K562 (cell line): ENCODE measurements around the gene SH2D4B. TPM values are rescaled to one million over a fixed set of nuclear protein-coding genes. Genes with fewer than 3 reads are reported as not detected.

Source experiments
- ATAC-seq: fragments of 200-7000 bp; cut with Tn5 transposase; 3 replicates; pipeline ENCODE4 v1.9.1; 2020; ENCODE audit warnings: moderate library complexity
- BruUV-seq: library from RNA; stranded (reverse); fragments of 400-500 nt; replicated peaks from 2 replicates; lab custom pipeline; 2021; lab: Mats Ljungman, UMichigan
- CTCF ChIA-PET: fragments of 300-600 bp; formaldehyde crosslinking; extraction: SDS; loops from one replicate; lab custom pipeline; 2021; ENCODE audit warnings: low intra/inter-chr PET ratio; lab: Yijun Ruan, JAX
- POLR2A ChIA-PET: fragments of 300-600, 350-650 bp; sonication (Branson Sonifier 250); formaldehyde crosslinking; extraction: SDS; loops from one replicate; lab custom pipeline; 2021; ENCODE audit warnings: antibody characterized with exemption, inconsistent platforms; lab: Yijun Ruan, JAX
- DNase-seq, 4 experiments: peaks; one replicate each; pipeline versions ENCODE4 v3.0.0 to v3.0.0-alpha.2; 2011 to 2018; ENCODE audit warnings: low spot score in 3 of 4, mixed read lengths in 3 of 4; ENCODE audit errors: extremely low read depth in 1 of 4
- FAIRE-seq: peaks from 2 replicates; lab custom pipeline; 2011; peaks lifted over from hg19 to GRCh38; lab: Jason Lieb, UNC
- H2AFZ ChIP-seq: 2 replicates; pipeline ENCODE4 v1.6.0; 2011; ENCODE audit warnings: low read depth, low read length, control low read depth, inconsistent platforms
- H3K27ac ChIP-seq: fragments of 200-600 bp; 3 replicates; pipeline ENCODE4 v1.8.0; 2011; ENCODE audit warnings: low read depth, mild to moderate bottlenecking, control low read depth, inconsistent platforms, low read length, moderate library complexity, mixed read lengths; ENCODE audit errors: extremely low read depth
- H3K27me3 ChIP-seq, 2 experiments: fragments of 300-600 bp in 1 of 2; 2 replicates in 1 of 2; 3 replicates in 1 of 2; pipeline versions ENCODE4 v1.6.0 to v1.8.0; 2011; ENCODE audit warnings: inconsistent platforms in 2 of 2, low read length in 2 of 2, mild to moderate bottlenecking in 1 of 2, mixed read lengths in 1 of 2, moderate library complexity in 1 of 2; ENCODE audit not compliant: control insufficient read depth in 2 of 2, insufficient read depth in 2 of 2
- H3K36me3 ChIP-seq: fragments of 300-600 bp; 3 replicates; pipeline ENCODE4 v1.8.0; 2011; ENCODE audit warnings: mild to moderate bottlenecking, low read length, inconsistent platforms; ENCODE audit not compliant: control insufficient read depth, insufficient read depth
- H3K4me1 ChIP-seq, 2 experiments: fragments of 200-600 bp in 1 of 2; replicated peaks in 1 of 2; 2 replicates in 1 of 2; 3 replicates in 1 of 2; pipeline versions ENCODE4 v1.5.1 to v1.8.0; 2011; ENCODE audit warnings: inconsistent platforms in 2 of 2, low read length in 2 of 2, mild to moderate bottlenecking in 1 of 2, mixed read lengths in 1 of 2, moderate library complexity in 1 of 2; ENCODE audit not compliant: control insufficient read depth in 2 of 2, insufficient read depth in 2 of 2
- H3K4me2 ChIP-seq: 2 replicates; pipeline ENCODE4 v1.6.1; 2011; ENCODE audit warnings: low read length, control low read depth, inconsistent platforms, mixed read lengths; ENCODE audit not compliant: insufficient read depth
- H3K4me3 ChIP-seq: fragments of 200-600 bp; sonication (generic), shearing (Covaris generic); 2 replicates; pipeline ENCODE4 v1.5.1; 2016; ENCODE audit warnings: control low read depth, inconsistent platforms
- H3K79me2 ChIP-seq: fragments of 200-600 bp; 3 replicates; pipeline ENCODE4 v1.8.0; 2011; ENCODE audit warnings: low read length, inconsistent platforms; ENCODE audit not compliant: control insufficient read depth, insufficient read depth
- H3K9ac ChIP-seq, 2 experiments: 2 replicates each; pipeline versions ENCODE4 v1.6.0 to v1.6.1; 2011; ENCODE audit warnings: low read depth in 2 of 2, low read length in 2 of 2, control low read depth in 1 of 2, inconsistent platforms in 1 of 2, mild to moderate bottlenecking in 1 of 2, mixed read lengths in 1 of 2; ENCODE audit not compliant: insufficient read depth in 1 of 2
- H3K9me1 ChIP-seq: one replicate; pipeline ENCODE4 v1.6.0; 2011; ENCODE audit warnings: inconsistent platforms, mild to moderate bottlenecking, low read length, moderate library complexity; ENCODE audit not compliant: control insufficient read depth, insufficient read depth
- H3K9me3 ChIP-seq: replicated peaks from 2 replicates; pipeline ENCODE4 v1.5.1; 2011; ENCODE audit warnings: low read depth, low read length, inconsistent platforms; ENCODE audit not compliant: control insufficient read depth, insufficient read depth
- H4K20me1 ChIP-seq: replicated peaks from 2 replicates; pipeline ENCODE4 v1.6.1; 2011; ENCODE audit warnings: low read length, inconsistent platforms, mixed read lengths; ENCODE audit not compliant: control insufficient read depth, insufficient read depth
- AFF4 ChIP-seq: sonication (generic); formaldehyde crosslinking; IDR thresholded peaks from 2 replicates; pipeline ENCODE4 v1.8.0; 2023; ENCODE audit warnings: mild to moderate bottlenecking, missing genetic modification reagents
- ARNT ChIP-seq, 2 experiments: fragments of 450-650 bp; IDR thresholded peaks; 2 replicates each; pipeline ENCODE4 v1.6.1; 2016; ENCODE audit warnings: mild to moderate bottlenecking in 1 of 2
- ATF2 ChIP-seq: sonication (generic); formaldehyde crosslinking; IDR thresholded peaks from 2 replicates; pipeline ENCODE4 v1.8.1; 2022; ENCODE audit warnings: missing genetic modification reagents
- CTCF ChIP-seq, 3 experiments: IDR thresholded peaks in 2 of 3; conservative IDR thresholded peaks in 1 of 3; 2 replicates each; pipeline ENCODE4 v1.5.1; 2011 to 2012; ENCODE audit warnings: low read length in 3 of 3, mild to moderate bottlenecking in 3 of 3, control low read depth in 2 of 3, improper control_type of control experiment in 1 of 3, inconsistent platforms in 1 of 3, low read depth in 1 of 3, mixed read lengths in 1 of 3, moderate library complexity in 1 of 3; ENCODE audit not compliant: insufficient read depth in 2 of 3
- DLX4 ChIP-seq: fragments of 250-450 bp; sonication (Bioruptor Pico); IDR thresholded peaks from 2 replicates; pipeline ENCODE4 v1.6.1; 2021; ENCODE audit warnings: mild to moderate bottlenecking
- IRF2 ChIP-seq: sonication (generic); formaldehyde crosslinking; IDR thresholded peaks from 2 replicates; pipeline ENCODE4 v1.8.1; 2022; ENCODE audit warnings: mild to moderate bottlenecking, missing genetic modification reagents
- RB1 ChIP-seq: fragments of 450-650 bp; IDR thresholded peaks from 2 replicates; pipeline ENCODE4 v1.6.1; 2017; ENCODE audit warnings: low read depth, mild to moderate bottlenecking
- RCOR1 ChIP-seq, 2 experiments: IDR thresholded peaks; 2 replicates each; pipeline ENCODE4 v1.6.1; 2012; ENCODE audit warnings: low read depth in 2 of 2, low read length in 2 of 2, borderline replicate concordance in 1 of 2, improper control_type of control experiment in 1 of 2
- SMARCA5 ChIP-seq: fragments of 450-650 bp; IDR thresholded peaks from 2 replicates; pipeline ENCODE4 v1.6.1; 2016
- SREBF2 ChIP-seq: sonication (generic); formaldehyde crosslinking; IDR thresholded peaks from 2 replicates; pipeline ENCODE4 v1.4.0; 2020; ENCODE audit warnings: mild to moderate bottlenecking, missing genetic modification reagents
- TAF9B ChIP-seq: fragments of 450-650 bp; IDR thresholded peaks from 2 replicates; pipeline ENCODE4 v1.6.1; 2018; ENCODE audit warnings: mild to moderate bottlenecking; ENCODE audit not compliant: partially characterized antibody
- ZNF644 ChIP-seq: fragments of 200-800 bp; sonication (Bioruptor generic); IDR thresholded peaks from 2 replicates; pipeline ENCODE4 v1.6.1; 2016; ENCODE audit warnings: low read depth, missing genetic modification characterization, missing compliant biosample characterization
- WGBS: fragments of 100-300 bp; shearing (Covaris generic); methylation state at CpG from one replicate; pipeline ENCODE4 v1.1.6; 2016; ENCODE audit warnings: low coverage, mixed read lengths; ENCODE audit not compliant: insufficient coverage; ENCODE audit errors: missing lambda C conversion rate; 5-methylcytosine and 5-hydroxymethylcytosine counted together
- in situ Hi-C: fragments of 300-500 bp; cut with MboI; formaldehyde crosslinking; loops from 4 replicates; pipeline ENCODE4 v1.15.0; 2018; ENCODE audit warnings: inconsistent platforms, mixed read lengths
- intact Hi-C: fragments of 100-400 bp; cut with micrococcal nuclease; formaldehyde crosslinking; loops from 2 replicates; pipeline ENCODE4 v1.14.2; 2022
- polyA plus RNA-seq, 8 experiments: library from polyadenylated mRNA; depleted of rRNA in 4 of 8; stranded (reverse) in 5 of 8; unstranded in 3 of 8; fragments of >200 nt; fragmentation: Nextera tagmentation in 2 of 8; fragmentation: Illumina TruSeq in 1 of 8; extraction: Ambion mirVana in 2 of 8; extraction: Trizol in 1 of 8; gene quantifications; 2 replicates each; pipeline versions ENCODE4 v1.2.1 to v1.2.3, GENCODE V29; 2011 to 2014; ENCODE audit warnings: inconsistent platforms in 1 of 8, missing spikeins in 1 of 8
- total RNA-seq, 7 experiments: library from RNA; depleted of rRNA in 6 of 7; stranded (reverse); fragments of >200 nt in 6 of 7; fragmentation: Illumina TruSeq in 2 of 7; extraction: Trizol in 2 of 7; gene quantifications; 2 replicates each; pipeline versions ENCODE4 v1.2.1 to v1.2.3, GENCODE V29; 2011 to 2021; ENCODE audit warnings: low replicate concordance in 1 of 7

SH2D4B gene
- total and polyA plus RNA-seq, 9 of the 15 experiments (the other 6 are each of a cell fraction or from before 2014, with no cell fraction given), result 0.03 to 0.14 (median 0.04) TPM; not detected in 4

- Histone ChIP-seq H4K20me1 (no peaks in the 10 kb centered on the region; the same call in 1 of the 2 replicates), H3K9me3 (no peaks in the 10 kb centered on the region), H3K9ac (peak overlapping the region in 1 of 2 experiments; percentile 1; a peak in 1 of 4 replicates), H3K79me2 (no peaks in the 10 kb centered on the region), H3K27ac (no peak overlapping the region), H2AFZ (peak overlapping the region; percentile 78), H3K4me3 (no peak overlapping the region), H3K9me1 (no peaks in the 10 kb centered on the region), H3K36me3 (no peaks in the 10 kb centered on the region), H3K27me3 (peaks cover 0 to 25% of the 10 kb centered on the region in 2 experiments; a peak in 2 of 5 replicates), H3K4me2 (peak overlapping the region; percentile 67), H3K4me1 (no peaks in the 10 kb centered on the region; a peak in 1 of 5 replicates)
- intact Hi-C loops, result loop anchor here (1.0 to 5.0 kb wide), 4 partner anchors 200 to 356 kb away; no protein-coding TSS in a partner anchor
- no TSS peak for BruUV-seq
- peak; percentile 90 for FAIRE-seq
- DNase-seq, result peak; percentile 83 to 92 (median 88)
- POLR2A ChIA-PET, result interaction anchor here (0.6 to 0.9 kb wide), 2 partner anchors 249 to 796 kb away, joined by 3 read pairs; no protein-coding TSS in a partner anchor
- 2% methylated on average over 19 of the region's 19 CpGs for WGBS
- CTCF ChIA-PET, result interaction anchor here (0.6 kb wide), 1 partner anchor 156 kb away, joined by 4 read pairs; no protein-coding TSS in a partner anchor
- ATAC-seq, result peak; percentile 87
- in situ Hi-C loops, result no loop called here
- TF ChIP-seq ARNT (IDR thresholded peaks at IDR 0.05), result peak in 1 of 2 experiments; percentile 84; a peak in 2 of 4 replicates
- TF ChIP-seq ZNF644, result no peak
- no peak for TF ChIP-seq ATF2 (CRISPR knock-in tag)
- peak in 1 of 2 experiments; percentile 38; a peak in 1 of 4 replicates for TF ChIP-seq RCOR1 (IDR thresholded peaks at IDR 0.05; ENCODE audit: borderline replicate concordance in 1 of 2, low read depth in 2 of 2, low read length in 2 of 2)
- no peak for TF ChIP-seq IRF2 (CRISPR knock-in tag)
- peak; percentile 40; the same call in 1 of the 2 replicates for TF ChIP-seq RB1
- peak; percentile 84 to 91 (median 87) for TF ChIP-seq CTCF (IDR thresholded peaks at IDR 0.05 in 2 of 3, conservative IDR thresholded peaks at IDR 0.05 in 1 of 3; ENCODE audit: insufficient read depth in 2 of 3, low read depth in 1 of 3, low read length in 3 of 3)
- TF ChIP-seq TAF9B, result no peak
- 0 out of 2 replicates have a peak, but pooled peaks have one; percentile 17 for TF ChIP-seq AFF4 (CRISPR knock-in tag)
- no peak for TF ChIP-seq DLX4
- TF ChIP-seq SMARCA5, result 0 out of 2 replicates have a peak, but pooled peaks have one; percentile 35
- TF ChIP-seq SREBF2 (CRISPR knock-in tag), result no peak
Measured at GRCh38 chr10:80662429-80663261, 124.9 kb downstream of the SH2D4B start.
